Articular chondrocyte of knee joint (primary cell): ENCODE measurements around the gene NBPF6. TPM values are rescaled to one million over a fixed set of nuclear protein-coding genes. Genes with fewer than 3 reads are reported as not detected.

Experiments used
- total RNA-seq: library from RNA; depleted of rRNA; stranded (reverse); fragments of >200 nt; gene quantifications from 2 replicates; pipeline ENCODE4 v1.2.3, GENCODE V29; 2012

Gene NBPF6
- not detected in 2 replicates for total RNA-seq

GRCh38 chr1:108450043-108450442 lies at the start of gene NBPF6:
TSS of gene NBPF6 (plus strand) at chr1:108450343. CDS start at chr1:108450602, 259 bp downstream.

Other genes starting within 250 kb of the NBPF6 start
- 48.2 and 52.0 TPM in 2 replicates for gene SLC25A24, start 250.0 kb upstream of the NBPF6 start, total RNA-seq
- 0.11 TPM in 1 of 2 replicates, not detected in the other for gene NBPF4, start 206.3 kb upstream of the NBPF6 start, total RNA-seq
- 16.9 and 18.7 TPM in 2 replicates for gene EEIG2, start 109.8 kb downstream of the NBPF6 start, total RNA-seq
- 5.4 and 7.8 TPM in 2 replicates for gene HENMT1, start 210.8 kb downstream of the NBPF6 start, total RNA-seq
- 20.1 and 22.7 TPM in 2 replicates for gene PRPF38B, start 242.0 kb downstream of the NBPF6 start, total RNA-seq